Putamen (tissue), 1 donor: ENCODE results near the gene LSM14B.

Experiments used
- DNase-seq: peaks from one replicate; pipeline ENCODE4 v3.0.0-alpha.2; 2016; ENCODE audit warnings: low spot score

Gene LSM14B

GRCh38 chr20:62163986-62164762 lies 41.9 kb downstream of the LSM14B start:
- no peak for DNase-seq

GRCh38 chr20:62164879-62165761 lies 42.8 kb downstream of the LSM14B start:
- no peak for DNase-seq

GRCh38 chr20:62165762-62166399 lies 43.6 kb downstream of the LSM14B start:
- no peak for DNase-seq

GRCh38 chr20:62167474-62167873 lies 45.2 kb downstream of the LSM14B start:
- DNase-seq: no peak

- DNase-seq: no peak
Measured at GRCh38 chr20:62168061-62168460, 45.8 kb downstream of the LSM14B start.

GRCh38 chr20:62168890-62169435 lies 46.7 kb downstream of the LSM14B start:
- no peak for DNase-seq

- no peak for DNase-seq
Measured at GRCh38 chr20:62170536-62170935, 48.3 kb downstream of the LSM14B start.

GRCh38 chr20:62171245-62171644 lies 49.0 kb downstream of the LSM14B start:
- no peak for DNase-seq

GRCh38 chr20:62172666-62173065 lies 50.4 kb downstream of the LSM14B start:
- DNase-seq: no peak

- DNase-seq: no peak
Measured at GRCh38 chr20:62174021-62174804, 51.9 kb downstream of the LSM14B start.

GRCh38 chr20:62174870-62175624 lies 52.8 kb downstream of the LSM14B start:
- DNase-seq: no peak

- no peak for DNase-seq
Measured at GRCh38 chr20:62175711-62176110, 53.4 kb downstream of the LSM14B start.

- DNase-seq: no peak
Measured at GRCh38 chr20:62176866-62177265, 54.6 kb downstream of the LSM14B start.

- DNase-seq: no peak
Measured at GRCh38 chr20:62177307-62177706, 55.0 kb downstream of the LSM14B start.

- no peak for DNase-seq
Measured at GRCh38 chr20:62178316-62179161, 56.3 kb downstream of the LSM14B start.

GRCh38 chr20:62179162-62179504 lies 56.9 kb downstream of the LSM14B start:
- no peak for DNase-seq

GRCh38 chr20:62181808-62182207 lies 59.5 kb downstream of the LSM14B start:
- no peak for DNase-seq

GRCh38 chr20:62182469-62183425 lies 60.5 kb downstream of the LSM14B start, which contains the start of gene MTG2:
TSS of gene MTG2 (plus strand) at chr20:62183028. CDS start at chr20:62193421, 10,393 bp downstream.
- peak; percentile 96 for DNase-seq
